Gastroesophageal sphincter (tissue), 3 donors: ENCODE data around the gene BPTF.

ENCODE experiments used
- CTCF ChIP-seq, 4 experiments: fragments of 200-600 bp in 2 of 4; fragments of 450-650 bp in 2 of 4; sonication (generic) in 1 of 4; IDR thresholded peaks; one replicate each; pipeline ENCODE4 v1.5.1; 2017 to 2019; ENCODE audit warnings: antibody characterized with exemption in 4 of 4, mild to moderate bottlenecking in 2 of 4, moderate library complexity in 2 of 4
- POLR2A ChIP-seq, 2 donors: fragments of 450-650 bp; IDR thresholded peaks; one replicate each; pipeline ENCODE4 v1.6.1; 2017; ENCODE audit warnings: antibody characterized with exemption in 2 of 2, mild to moderate bottlenecking in 2 of 2, moderate library complexity in 1 of 2
- POLR2AphosphoS5 ChIP-seq: sonication (generic); formaldehyde crosslinking; IDR thresholded peaks from one replicate; pipeline ENCODE4 v1.6.1; 2017; ENCODE audit warnings: antibody characterized with exemption

- no peak for TF ChIP-seq CTCF (IDR thresholded peaks at IDR 0.05)
- no peak for TF ChIP-seq POLR2A (IDR thresholded peaks at IDR 0.05)
- no peak for TF ChIP-seq POLR2AphosphoS5
Observed at GRCh38 chr17:67830440-67830839, 5.1 kb downstream of the BPTF start.
